ENCODE measurements around the gene GRHL3. TPM values are rescaled to one million over a fixed set of nuclear protein-coding genes. Genes with fewer than 3 reads are reported as not detected.

The GRHL3 gene
- total RNA-seq, 1 donor from 2014 or later, result not detected

- peaks cover 24% of the 10 kb centered on the region for H3K36me3 ChIP-seq
- H3K27me3 ChIP-seq (ENCODE audit: low read depth), result no peaks in the 10 kb centered on the region
- intact Hi-C loops (cut with micrococcal nuclease), result no loop called here
- DNase-seq, result no peak
- H3K27ac ChIP-seq (replicated peaks), result no peak overlapping the region
- peaks cover 17% of the 10 kb centered on the region for H3K4me1 ChIP-seq
- no peak overlapping the region for H3K4me3 ChIP-seq
- TF ChIP-seq CTCF (IDR thresholded peaks at IDR 0.05; ENCODE audit: borderline replicate concordance), result no peak
- no peaks in the 10 kb centered on the region for H3K9me3 ChIP-seq (replicated peaks)
Observed at GRCh38 chr1:24364605-24364974, 45.4 kb downstream of the GRHL3 start.

- no peaks in the 10 kb centered on the region for H3K27me3 ChIP-seq (ENCODE audit: low read depth)
- DNase-seq, result no peak
- peaks cover 19% of the 10 kb centered on the region for H3K36me3 ChIP-seq
- H3K27ac ChIP-seq (replicated peaks), result no peak overlapping the region
- peaks cover 17% of the 10 kb centered on the region for H3K4me1 ChIP-seq
- no peak overlapping the region for H3K4me3 ChIP-seq
- no peaks in the 10 kb centered on the region for H3K9me3 ChIP-seq (replicated peaks)
- TF ChIP-seq CTCF (IDR thresholded peaks at IDR 0.05; ENCODE audit: borderline replicate concordance), result no peak
- intact Hi-C loops (cut with micrococcal nuclease), result no loop called here
Observed at GRCh38 chr1:24364975-24365678, 46.0 kb downstream of the GRHL3 start.

- DNase-seq, result no peak
- no peak for TF ChIP-seq CTCF (IDR thresholded peaks at IDR 0.05; ENCODE audit: borderline replicate concordance)
- Histone ChIP-seq H3K4me3 (no peak overlapping the region), H3K27ac (replicated peaks) (no peak overlapping the region), H3K4me1 (peaks cover 17% of the 10 kb centered on the region), H3K27me3 (ENCODE audit: low read depth) (no peaks in the 10 kb centered on the region), H3K36me3 (peaks cover 19% of the 10 kb centered on the region), H3K9me3 (replicated peaks) (no peaks in the 10 kb centered on the region)
- intact Hi-C loops (cut with micrococcal nuclease), result no loop called here
Observed at GRCh38 chr1:24366707-24367106, 47.5 kb downstream of the GRHL3 start.

GRCh38 chr1:24369199-24369598 is 50.0 kb downstream of the GRHL3 start:
- DNase-seq, result no peak
- no peaks in the 10 kb centered on the region for H3K27me3 ChIP-seq (ENCODE audit: low read depth)
- intact Hi-C loops (cut with micrococcal nuclease), result no loop called here
- H3K4me1 ChIP-seq, result peaks cover 9% of the 10 kb centered on the region
- no peak overlapping the region for H3K4me3 ChIP-seq
- no peak overlapping the region for H3K27ac ChIP-seq (replicated peaks)
- TF ChIP-seq CTCF (IDR thresholded peaks at IDR 0.05; ENCODE audit: borderline replicate concordance), result no peak
- H3K9me3 ChIP-seq (replicated peaks), result no peaks in the 10 kb centered on the region
- peaks cover 23% of the 10 kb centered on the region for H3K36me3 ChIP-seq

GRCh38 chr1:24369801-24370200 is 50.6 kb downstream of the GRHL3 start:
- H3K27ac ChIP-seq (replicated peaks), result no peak overlapping the region
- TF ChIP-seq CTCF (IDR thresholded peaks at IDR 0.05; ENCODE audit: borderline replicate concordance), result no peak

More at GRCh38 chr1:24369801-24370200, 50.6 kb downstream of the GRHL3 start:
- H3K9me3 ChIP-seq (replicated peaks), result no peaks in the 10 kb centered on the region
- intact Hi-C loops (cut with micrococcal nuclease), result no loop called here
- H3K36me3 ChIP-seq, result peaks cover 25% of the 10 kb centered on the region
- peaks cover 6% of the 10 kb centered on the region for H3K4me1 ChIP-seq
- no peak overlapping the region for H3K4me3 ChIP-seq
- DNase-seq, result no peak
- H3K27me3 ChIP-seq (ENCODE audit: low read depth), result no peaks in the 10 kb centered on the region

Measured in left ventricle myocardium inferior (tissue), 1 donor.